ENCODE measurements around the gene DYRK3. TPM values are rescaled to one million over a fixed set of nuclear protein-coding genes. Genes with fewer than 3 reads are reported as not detected.

The DYRK3 gene
- total and polyA plus RNA-seq, 2 of the 13 experiments (the other 11 are each of a cell fraction or from before 2014, with no cell fraction given) = 0.48 to 2.8 TPM

DNA sequence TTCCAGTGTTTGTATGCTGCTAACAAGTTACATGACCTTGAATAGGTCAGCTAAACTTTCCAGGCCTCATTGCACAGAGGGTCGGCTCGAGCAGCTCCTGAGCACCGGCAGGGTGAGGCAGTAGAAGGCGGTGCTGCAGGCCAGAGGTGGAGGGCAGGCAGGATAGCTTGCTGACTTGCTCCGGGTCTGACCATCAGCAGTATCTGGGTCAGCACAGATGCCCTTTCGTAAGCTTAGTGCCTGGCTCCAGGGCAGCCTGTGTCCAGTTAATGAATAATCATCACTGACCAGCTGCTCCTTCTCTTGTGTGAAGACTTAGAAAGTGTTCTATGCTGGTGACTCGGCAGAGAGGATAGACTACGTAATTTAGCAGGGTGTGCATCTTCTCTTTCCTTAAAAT lies 56.3 kb downstream of the DYRK3 start (continued):
- TF ChIP-seq MAX (IDR thresholded peaks at IDR 0.05) (no peak), ZNF337 (CRISPR knock-in tag; IDR thresholded peaks at IDR 0.05; ENCODE audit: borderline replicate concordance, low read depth) (no peak), MZF1 (CRISPR knock-in tag; IDR thresholded peaks at IDR 0.05; ENCODE audit: borderline replicate concordance) (no peak), U2AF2 (IDR thresholded peaks at IDR 0.05; ENCODE audit: low read depth, low read length) (no peak), MTA3 (CRISPR knock-in tag; IDR thresholded peaks at IDR 0.05) (no peak), MED13 (CRISPR knock-in tag; IDR thresholded peaks at IDR 0.05) (no peak), NR2F6 (IDR thresholded peaks at IDR 0.05) (no peak), NR2F6 (CRISPR knock-in tag; IDR thresholded peaks at IDR 0.05) (peak; percentile 55), HMG20A (CRISPR knock-in tag; IDR thresholded peaks at IDR 0.05; ENCODE audit: borderline replicate concordance) (no peak), ZNF792 (CRISPR knock-in tag; IDR thresholded peaks at IDR 0.05) (0 out of 2 replicates have a peak, but pooled peaks have one; percentile 57), ESRRA (CRISPR knock-in tag; IDR thresholded peaks at IDR 0.05; ENCODE audit: low read depth) (peak; percentile 56; the same call in 1 of the 2 replicates), JUN (CRISPR knock-in tag; IDR thresholded peaks at IDR 0.05) (no peak), ZNF513 (CRISPR knock-in tag; conservative IDR thresholded peaks at IDR 0.05) (no peak), HCFC1 (IDR thresholded peaks at IDR 0.05; ENCODE audit: low read depth, low read length) (no peak), ZMYM4 (CRISPR knock-in tag; IDR thresholded peaks at IDR 0.05) (no peak), MTF1 (CRISPR knock-in tag; IDR thresholded peaks at IDR 0.05) (no peak), MXD4 (CRISPR knock-in tag; IDR thresholded peaks at IDR 0.05) (no peak), KIAA2018 (CRISPR knock-in tag; IDR thresholded peaks at IDR 0.05; ENCODE audit: borderline replicate concordance) (no peak), ZNF10 (CRISPR knock-in tag; IDR thresholded peaks at IDR 0.05; ENCODE audit: borderline replicate concordance, low read depth) (no peak), ZNF24 (IDR thresholded peaks at IDR 0.05) (no peak), ZFP62 (CRISPR knock-in tag; IDR thresholded peaks at IDR 0.05) (no peak), ZNF780A (CRISPR knock-in tag; IDR thresholded peaks at IDR 0.05) (no peak)
- TF ChIP-seq, protein P1, sequence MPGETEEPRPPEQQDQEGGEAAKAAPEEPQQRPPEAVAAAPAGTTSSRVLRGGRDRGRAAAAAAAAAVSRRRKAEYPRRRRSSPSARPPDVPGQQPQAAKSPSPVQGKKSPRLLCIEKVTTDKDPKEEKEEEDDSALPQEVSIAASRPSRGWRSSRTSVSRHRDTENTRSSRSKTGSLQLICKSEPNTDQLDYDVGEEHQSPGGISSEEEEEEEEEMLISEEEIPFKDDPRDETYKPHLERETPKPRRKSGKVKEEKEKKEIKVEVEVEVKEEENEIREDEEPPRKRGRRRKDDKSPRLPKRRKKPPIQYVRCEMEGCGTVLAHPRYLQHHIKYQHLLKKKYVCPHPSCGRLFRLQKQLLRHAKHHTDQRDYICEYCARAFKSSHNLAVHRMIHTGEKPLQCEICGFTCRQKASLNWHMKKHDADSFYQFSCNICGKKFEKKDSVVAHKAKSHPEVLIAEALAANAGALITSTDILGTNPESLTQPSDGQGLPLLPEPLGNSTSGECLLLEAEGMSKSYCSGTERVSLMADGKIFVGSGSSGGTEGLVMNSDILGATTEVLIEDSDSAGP (CRISPR knock-in tag; IDR thresholded peaks at IDR 0.05; ENCODE audit: borderline replicate concordance) = no peak
